Activated T-helper 2 cell treated with anti-CD3 and anti-CD28 coated beads, Interferon-gamma antibody, Interleukin-2, Interleukin-4, amounts not matched to agents 10 μg/mL and 5 μg/mL and 100 μg/mL, durations not matched to agents 14 hours and 24 hours and 36 hours (primary cell): ENCODE data around the gene ELP2. TPM values are rescaled to one million over a fixed set of nuclear protein-coding genes. Genes with fewer than 3 reads are reported as not detected.

Experiments used
- DNase-seq: peaks from one replicate; pipeline ENCODE4 v3.0.0; 2021; ENCODE audit warnings: low spot score
- H3K27ac Mint-ChIP-seq: one replicate; pipeline ENCODE4 v1.8.0; 2021; ENCODE audit warnings: mixed read lengths
- H3K27me3 Mint-ChIP-seq: one replicate; pipeline ENCODE4 v1.8.0; 2021; ENCODE audit warnings: low read depth, mixed read lengths
- H3K36me3 Mint-ChIP-seq: one replicate; pipeline ENCODE4 v1.8.0; 2021; ENCODE audit warnings: low read depth, mixed read lengths
- H3K4me1 Mint-ChIP-seq: one replicate; pipeline ENCODE4 v1.8.0; 2021; ENCODE audit warnings: low read depth, mixed read lengths
- H3K4me3 Mint-ChIP-seq: one replicate; pipeline ENCODE4 v1.8.0; 2021; ENCODE audit warnings: low read depth, mild to moderate bottlenecking, moderate library complexity, mixed read lengths
- H3K9me3 Mint-ChIP-seq: one replicate; pipeline ENCODE4 v1.8.0; 2021; ENCODE audit warnings: mixed read lengths
- intact Hi-C: fragments of 100-400 bp; cut with micrococcal nuclease; formaldehyde crosslinking; loops from one replicate; pipeline ENCODE4 v1.15.1; 2023
- total RNA-seq: library from RNA; stranded (reverse); gene quantifications from 2 replicates; pipeline ENCODE4 v1.2.3, GENCODE V29; 2022

Gene ELP2
- total RNA-seq, 1 donor from 2014 or later, result 93.3 TPM

- intact Hi-C loops, result no loop called here
- Mint-ChIP-seq H3K9me3 (no peaks in the 10 kb centered on the region), H3K4me3 (no peak overlapping the region), H3K27me3 (no peaks in the 10 kb centered on the region), H3K4me1 (peaks cover 4% of the 10 kb centered on the region), H3K36me3 (peaks cover 43% of the 10 kb centered on the region), H3K27ac (no peak overlapping the region)
- no peak for DNase-seq
Measured at GRCh38 chr18:36176711-36177110, 47.0 kb downstream of the ELP2 start.

- intact Hi-C loops, result no loop called here
- H3K27ac Mint-ChIP-seq, result no peak overlapping the region
Measured at GRCh38 chr18:36177913-36178312, 48.2 kb downstream of the ELP2 start.

GRCh38 chr18:36179562-36180355 is 50.1 kb downstream of the ELP2 start:
- DNase-seq, result no peak
- intact Hi-C loops, result loop anchor here (10.0 kb wide), 1 partner anchor 105 kb away; no protein-coding TSS in a partner anchor
- H3K27ac Mint-ChIP-seq, result no peak overlapping the region

More at GRCh38 chr18:36177913-36178312, 48.2 kb downstream of the ELP2 start:
- no peaks in the 10 kb centered on the region for H3K9me3 Mint-ChIP-seq
- peaks cover 35% of the 10 kb centered on the region for H3K36me3 Mint-ChIP-seq
- no peaks in the 10 kb centered on the region for H3K27me3 Mint-ChIP-seq
- peaks cover 4% of the 10 kb centered on the region for H3K4me1 Mint-ChIP-seq
- H3K4me3 Mint-ChIP-seq, result no peak overlapping the region
- no peak for DNase-seq

GRCh38 chr18:36181441-36181840 is 51.7 kb downstream of the ELP2 start:
- no peaks in the 10 kb centered on the region for H3K9me3 Mint-ChIP-seq
- no peak overlapping the region for H3K27ac Mint-ChIP-seq
- H3K4me1 Mint-ChIP-seq, result peaks cover under 1% of the 10 kb centered on the region
- no peak for DNase-seq
- intact Hi-C loops, result loop anchor here (10.0 kb wide), 1 partner anchor 103 kb away; no protein-coding TSS in a partner anchor
- peaks cover 7% of the 10 kb centered on the region for H3K27me3 Mint-ChIP-seq
- H3K4me3 Mint-ChIP-seq, result no peak overlapping the region
- peaks cover 10% of the 10 kb centered on the region for H3K36me3 Mint-ChIP-seq

More at GRCh38 chr18:36179562-36180355, 50.1 kb downstream of the ELP2 start:
- H3K27me3 Mint-ChIP-seq, result peaks cover 3% of the 10 kb centered on the region
- H3K4me1 Mint-ChIP-seq, result peaks cover 4% of the 10 kb centered on the region
- peaks cover 25% of the 10 kb centered on the region for H3K36me3 Mint-ChIP-seq
- no peaks in the 10 kb centered on the region for H3K9me3 Mint-ChIP-seq
- no peak overlapping the region for H3K4me3 Mint-ChIP-seq

- H3K27me3 Mint-ChIP-seq, result peaks cover 7% of the 10 kb centered on the region
- no peak for DNase-seq
- H3K4me1 Mint-ChIP-seq, result peaks cover 2% of the 10 kb centered on the region
- H3K9me3 Mint-ChIP-seq, result no peaks in the 10 kb centered on the region
- H3K4me3 Mint-ChIP-seq, result no peak overlapping the region
- peaks cover 5% of the 10 kb centered on the region for H3K36me3 Mint-ChIP-seq
- intact Hi-C loops, result loop anchor here (10.0 kb wide), 1 partner anchor 103 kb away; no protein-coding TSS in a partner anchor
- H3K27ac Mint-ChIP-seq, result no peak overlapping the region
Measured at GRCh38 chr18:36181898-36182506, 52.3 kb downstream of the ELP2 start.

GRCh38 chr18:36183033-36183432 is 53.3 kb downstream of the ELP2 start:
- H3K9me3 Mint-ChIP-seq, result no peaks in the 10 kb centered on the region
- DNase-seq, result no peak
- H3K27ac Mint-ChIP-seq, result no peak overlapping the region
- H3K4me1 Mint-ChIP-seq, result peaks cover 2% of the 10 kb centered on the region
- no peak overlapping the region for H3K4me3 Mint-ChIP-seq
- intact Hi-C loops, result loop anchor here (10.0 kb wide), 1 partner anchor 102 kb away; no protein-coding TSS in a partner anchor
- H3K36me3 Mint-ChIP-seq, result no peaks in the 10 kb centered on the region
- peaks cover 7% of the 10 kb centered on the region for H3K27me3 Mint-ChIP-seq

- no peaks in the 10 kb centered on the region for H3K9me3 Mint-ChIP-seq
- H3K4me3 Mint-ChIP-seq, result no peak overlapping the region
- H3K27ac Mint-ChIP-seq, result no peak overlapping the region
- DNase-seq, result no peak
- intact Hi-C loops, result loop anchor here (10.0 kb wide), 1 partner anchor 101 kb away; no protein-coding TSS in a partner anchor
- H3K4me1 Mint-ChIP-seq, result peaks cover 2% of the 10 kb centered on the region
- no peaks in the 10 kb centered on the region for H3K36me3 Mint-ChIP-seq
- peaks cover 17% of the 10 kb centered on the region for H3K27me3 Mint-ChIP-seq
Measured at GRCh38 chr18:36183987-36184386, 54.3 kb downstream of the ELP2 start.

GRCh38 chr18:36185157-36185556 is 55.5 kb downstream of the ELP2 start:
- H3K27ac Mint-ChIP-seq, result no peak overlapping the region
- peaks cover 2% of the 10 kb centered on the region for H3K4me1 Mint-ChIP-seq
- H3K9me3 Mint-ChIP-seq, result no peaks in the 10 kb centered on the region
- H3K27me3 Mint-ChIP-seq, result peaks cover 25% of the 10 kb centered on the region
- no peak for DNase-seq
- intact Hi-C loops, result loop anchor here (5.0 to 10.0 kb wide), 2 partner anchors 100 to 168 kb away; no protein-coding TSS in a partner anchor
- no peaks in the 10 kb centered on the region for H3K36me3 Mint-ChIP-seq
- no peak overlapping the region for H3K4me3 Mint-ChIP-seq

- intact Hi-C loops, result loop anchor here (5.0 to 10.0 kb wide), 2 partner anchors 99 to 169 kb away; no protein-coding TSS in a partner anchor
- no peaks in the 10 kb centered on the region for H3K9me3 Mint-ChIP-seq
- no peak overlapping the region for H3K27ac Mint-ChIP-seq
- no peaks in the 10 kb centered on the region for H3K36me3 Mint-ChIP-seq
- peaks cover 28% of the 10 kb centered on the region for H3K27me3 Mint-ChIP-seq
- H3K4me3 Mint-ChIP-seq, result peak overlapping the region; percentile 78
- H3K4me1 Mint-ChIP-seq, result peaks cover 2% of the 10 kb centered on the region
- no peak for DNase-seq
Measured at GRCh38 chr18:36185901-36186460, 56.3 kb downstream of the ELP2 start.

- H3K36me3 Mint-ChIP-seq, result no peaks in the 10 kb centered on the region
- peak overlapping the region; percentile 78 for H3K4me3 Mint-ChIP-seq
- intact Hi-C loops, result loop anchor here (5.0 to 10.0 kb wide), 2 partner anchors 98 to 169 kb away; no protein-coding TSS in a partner anchor
- no peaks in the 10 kb centered on the region for H3K9me3 Mint-ChIP-seq
- peaks cover 2% of the 10 kb centered on the region for H3K4me1 Mint-ChIP-seq
- no peak for DNase-seq
- peaks cover 32% of the 10 kb centered on the region for H3K27me3 Mint-ChIP-seq
- H3K27ac Mint-ChIP-seq, result no peak overlapping the region
Measured at GRCh38 chr18:36186461-36187192, 56.9 kb downstream of the ELP2 start.

GRCh38 chr18:36187193-36187825 is 57.6 kb downstream of the ELP2 start, which contains the start of gene MOCOS:
Gene MOCOS (plus strand): TSS chr18:36187497. CDS start chr18:36187540, 43 bp downstream.
- peak; percentile 25 for DNase-seq
- peak within 1 kb of the TSS; percentile 78 for H3K4me3 Mint-ChIP-seq
- H3K36me3 Mint-ChIP-seq, result no peaks in the 10 kb centered on the region
- H3K9me3 Mint-ChIP-seq, result no peaks in the 10 kb centered on the region
- no peak within 1 kb of the TSS for H3K27ac Mint-ChIP-seq
- intact Hi-C loops, result loop anchor here (5.0 to 10.0 kb wide), 2 partner anchors 97 to 170 kb away; no protein-coding TSS in a partner anchor
- H3K4me1 Mint-ChIP-seq, result peaks cover 2% of the 10 kb centered on the region
- peaks cover 35% of the 10 kb centered on the region for H3K27me3 Mint-ChIP-seq
